Fibroblast of the aortic adventitia (primary cell): Measurements from ENCODE around the gene DENND1B. TPM values are rescaled to one million over a fixed set of nuclear protein-coding genes. Genes with fewer than 3 reads are reported as not detected.

Experiments used
- DNase-seq: peaks from one replicate; pipeline ENCODE4 v3.0.0-alpha.2; 2010; ENCODE audit warnings: low read depth
- H3K4me3 ChIP-seq: 2 replicates; pipeline ENCODE4 v1.5.1; 2011; ENCODE audit warnings: low read depth, mild to moderate bottlenecking, control low read depth, low read length, moderate library complexity
- total RNA-seq: library from RNA; depleted of rRNA; stranded (reverse); fragments of >200 nt; gene quantifications from 2 replicates; pipeline ENCODE4 v1.2.3, GENCODE V29; 2012; ENCODE audit warnings: low replicate concordance
- TF ChIP-seq, protein P1 (sequence below): IDR thresholded peaks from 2 replicates; pipeline ENCODE4 v1.5.1; 2011; ENCODE audit warnings: mild to moderate bottlenecking, low read length, control low read depth, inconsistent platforms; ENCODE audit not compliant: insufficient read depth

Gene DENND1B
- total RNA-seq, 1 donor, result 19.5 TPM

DNA sequence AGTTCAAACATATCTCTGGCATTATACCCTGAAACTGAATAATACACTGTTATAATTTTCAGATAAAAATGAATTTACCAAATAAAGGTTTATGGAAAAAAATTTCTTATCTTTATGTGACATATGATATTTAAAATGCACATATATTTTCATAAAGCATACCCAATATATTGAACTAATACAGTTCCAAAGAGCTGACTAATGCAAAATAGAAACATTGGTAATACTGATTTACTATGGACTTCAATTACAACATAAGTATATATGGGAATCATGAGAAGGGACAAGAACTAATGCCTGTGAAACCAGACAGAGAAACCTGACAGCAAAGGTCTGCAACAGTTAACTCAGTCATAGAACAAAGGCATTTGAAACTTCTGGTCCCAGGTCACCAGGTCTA lies 153.5 kb downstream of the DENND1B start:
- no peak for DNase-seq
- TF ChIP-seq, protein P1, sequence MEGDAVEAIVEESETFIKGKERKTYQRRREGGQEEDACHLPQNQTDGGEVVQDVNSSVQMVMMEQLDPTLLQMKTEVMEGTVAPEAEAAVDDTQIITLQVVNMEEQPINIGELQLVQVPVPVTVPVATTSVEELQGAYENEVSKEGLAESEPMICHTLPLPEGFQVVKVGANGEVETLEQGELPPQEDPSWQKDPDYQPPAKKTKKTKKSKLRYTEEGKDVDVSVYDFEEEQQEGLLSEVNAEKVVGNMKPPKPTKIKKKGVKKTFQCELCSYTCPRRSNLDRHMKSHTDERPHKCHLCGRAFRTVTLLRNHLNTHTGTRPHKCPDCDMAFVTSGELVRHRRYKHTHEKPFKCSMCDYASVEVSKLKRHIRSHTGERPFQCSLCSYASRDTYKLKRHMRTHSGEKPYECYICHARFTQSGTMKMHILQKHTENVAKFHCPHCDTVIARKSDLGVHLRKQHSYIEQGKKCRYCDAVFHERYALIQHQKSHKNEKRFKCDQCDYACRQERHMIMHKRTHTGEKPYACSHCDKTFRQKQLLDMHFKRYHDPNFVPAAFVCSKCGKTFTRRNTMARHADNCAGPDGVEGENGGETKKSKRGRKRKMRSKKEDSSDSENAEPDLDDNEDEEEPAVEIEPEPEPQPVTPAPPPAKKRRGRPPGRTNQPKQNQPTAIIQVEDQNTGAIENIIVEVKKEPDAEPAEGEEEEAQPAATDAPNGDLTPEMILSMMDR, result no peak
- no peak overlapping the region for H3K4me3 ChIP-seq

DNA sequence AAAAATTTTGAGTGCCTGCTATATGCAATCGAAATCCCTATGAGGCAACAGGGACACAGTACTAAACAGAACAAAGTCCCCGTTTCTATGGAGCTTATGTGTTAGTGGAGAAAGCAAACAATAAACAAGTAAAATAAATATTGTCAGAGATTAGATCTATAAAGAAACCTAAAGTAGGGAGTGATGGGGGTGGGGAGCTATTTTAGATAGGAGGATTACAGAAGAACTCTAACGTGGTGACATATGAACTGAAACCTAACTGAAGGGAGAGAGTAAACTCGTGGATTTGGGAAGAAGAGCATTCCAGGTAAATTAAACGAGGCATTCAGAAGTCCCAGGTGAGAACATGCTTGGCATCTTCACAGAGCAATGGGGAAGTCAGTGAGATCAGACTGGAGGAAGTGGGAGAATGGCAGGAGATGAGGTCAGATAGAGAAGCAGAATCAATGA lies 154.5 kb downstream of the DENND1B start:
- TF ChIP-seq, protein P1, result no peak
- no peak overlapping the region for H3K4me3 ChIP-seq
- DNase-seq, result no peak

DNA sequence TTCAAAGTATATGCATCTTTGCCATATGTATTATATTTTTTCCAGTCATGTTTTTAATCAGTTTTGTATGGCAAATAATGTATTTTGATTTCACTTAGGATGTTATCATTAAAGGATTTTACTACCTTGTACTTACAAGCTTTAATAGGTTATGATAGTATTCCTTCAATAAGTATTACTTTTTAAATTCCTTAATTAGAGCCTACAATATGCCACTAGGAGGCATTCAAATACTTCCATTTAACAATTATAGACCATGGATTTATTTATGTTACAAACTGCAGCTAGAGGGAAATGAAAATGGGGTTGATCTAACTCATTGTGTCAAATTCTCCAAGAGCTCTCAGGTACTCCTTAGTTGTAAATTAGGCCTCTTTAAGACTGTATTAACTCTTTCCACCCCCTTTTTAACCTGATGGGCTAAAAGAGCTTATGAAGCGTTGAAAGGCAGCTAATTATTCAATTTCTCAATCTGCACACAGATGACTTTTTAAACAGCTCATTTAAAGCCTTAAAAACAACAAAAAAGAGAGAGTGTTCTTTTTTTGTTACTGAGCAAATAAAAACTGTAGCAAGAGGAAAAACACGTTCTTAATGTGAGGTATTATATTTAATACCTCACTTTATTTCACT lies 156.2 kb downstream of the DENND1B start:
- TF ChIP-seq, protein P1, result peak; percentile 49
- DNase-seq, result peak; percentile 55
- no peak overlapping the region for H3K4me3 ChIP-seq

DNA sequence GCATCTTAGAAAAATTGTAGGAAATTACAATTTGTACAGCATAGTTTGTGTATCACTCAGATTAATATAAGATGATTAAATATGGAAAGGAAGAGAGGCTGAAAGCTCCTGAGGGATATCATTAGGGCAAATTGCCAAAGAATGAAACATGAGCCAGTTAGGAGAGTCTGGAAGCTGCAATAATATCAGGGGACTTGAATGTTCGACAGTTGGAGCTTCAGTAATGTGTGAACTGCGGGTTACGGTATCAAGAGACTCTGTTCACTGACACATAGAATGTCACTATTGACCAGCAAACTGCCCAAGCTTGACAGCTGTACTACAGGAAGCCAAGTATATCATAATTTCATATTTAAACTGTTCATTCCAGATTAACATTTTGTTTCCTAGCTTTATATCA lies 157.2 kb downstream of the DENND1B start:
- no peak overlapping the region for H3K4me3 ChIP-seq
- DNase-seq, result peak; percentile 48
- TF ChIP-seq, protein P1, result no peak

DNA sequence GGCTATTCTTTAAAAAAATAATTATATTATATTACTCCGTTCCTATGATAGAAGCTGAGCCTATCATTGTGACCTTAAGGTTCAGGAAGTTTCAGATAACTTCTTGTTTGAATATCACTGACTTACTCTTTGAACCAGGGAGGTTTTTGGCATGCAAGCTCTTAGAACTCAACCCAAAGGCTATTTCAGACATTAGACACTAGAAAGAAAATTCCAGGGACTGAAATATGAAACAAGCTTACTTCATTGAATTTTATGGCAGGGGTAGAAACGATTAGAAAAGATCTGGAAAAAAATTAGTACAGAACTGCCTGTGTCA lies 159.6 kb downstream of the DENND1B start:
- H3K4me3 ChIP-seq, result no peak overlapping the region
- DNase-seq, result no peak
- TF ChIP-seq, protein P1, result no peak

DNA sequence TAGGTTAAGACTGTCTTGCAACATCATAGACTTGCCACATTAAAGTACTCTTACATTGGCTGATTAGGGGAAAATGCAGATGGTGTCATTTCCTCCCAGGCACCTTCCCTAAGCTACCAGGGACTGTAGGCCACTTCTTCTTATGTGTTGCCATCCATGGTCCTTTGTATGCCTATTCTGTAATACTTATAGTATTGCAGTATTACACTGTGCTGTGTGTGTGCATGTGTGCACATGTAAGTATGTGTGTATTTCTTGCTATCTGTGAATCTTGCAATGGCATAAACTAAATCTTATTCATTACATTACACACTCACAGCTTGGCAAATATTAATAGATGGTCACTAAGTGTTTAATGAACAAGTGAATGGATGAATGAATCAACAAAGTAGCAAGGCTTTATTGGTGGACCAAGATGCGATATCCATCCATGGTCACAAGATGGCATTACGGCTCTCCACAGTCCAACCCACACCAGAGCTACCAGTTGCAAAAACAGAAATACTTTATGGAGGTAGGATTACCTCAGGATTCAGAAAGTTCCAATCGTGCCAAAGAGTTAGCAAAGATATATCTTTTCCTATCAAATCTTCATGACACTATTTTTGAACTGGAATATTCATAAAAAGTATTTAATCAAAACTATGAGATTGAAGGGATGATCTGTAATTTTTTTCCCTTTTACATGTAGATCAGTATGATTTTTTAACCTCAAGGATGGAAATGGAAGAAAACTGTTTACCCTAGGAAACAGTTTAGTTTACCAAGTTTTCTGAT lies 160.2 kb downstream of the DENND1B start:
- peak; percentile 56 for DNase-seq
- H3K4me3 ChIP-seq, result no peak overlapping the region
- TF ChIP-seq, protein P1, result peak; percentile 78
